H9 (cell line): ENCODE measurements around the gene CDC27. TPM values are rescaled to one million over a fixed set of nuclear protein-coding genes. Genes with fewer than 3 reads are reported as not detected.

ENCODE experiments used
- DNase-seq: peaks from one replicate; pipeline ENCODE4 v3.0.0-alpha.2; 2017
- H2AFZ ChIP-seq: one replicate; pipeline ENCODE4 v1.6.1; 2013; ENCODE audit warnings: mild to moderate bottlenecking, low read length, control low read depth, moderate library complexity
- H2AK5ac ChIP-seq: 2 replicates; pipeline ENCODE4 v1.6.1; 2013; ENCODE audit warnings: low read length, control low read depth, mixed read lengths; ENCODE audit not compliant: insufficient read length
- H2BK120ac ChIP-seq: one replicate; pipeline ENCODE4 v1.6.1; 2013; ENCODE audit warnings: low read depth, mild to moderate bottlenecking, low read length, control low read depth, inconsistent platforms; ENCODE audit not compliant: poor library complexity, severe bottlenecking
- H2BK12ac ChIP-seq: 2 replicates; pipeline ENCODE4 v1.6.1; 2013; ENCODE audit warnings: low read length, control low read depth, mixed read lengths, low read depth; ENCODE audit not compliant: insufficient read length
- H2BK15ac ChIP-seq: 2 replicates; pipeline ENCODE4 v1.6.1; 2013; ENCODE audit warnings: low read depth, low read length, control low read depth
- H2BK20ac ChIP-seq: one replicate; pipeline ENCODE4 v1.6.1; 2013; ENCODE audit warnings: low read depth, mild to moderate bottlenecking, low read length, control low read depth, inconsistent platforms; ENCODE audit not compliant: poor library complexity, severe bottlenecking
- H2BK5ac ChIP-seq: 2 replicates; pipeline ENCODE4 v1.6.1; 2013; ENCODE audit warnings: low read length, control low read depth, mixed read lengths; ENCODE audit not compliant: insufficient read length
- H3K14ac ChIP-seq: 2 replicates; pipeline ENCODE4 v1.6.1; 2013; ENCODE audit warnings: low read length, control low read depth; ENCODE audit not compliant: insufficient read depth
- H3K18ac ChIP-seq: 2 replicates; pipeline ENCODE4 v1.6.1; 2013; ENCODE audit warnings: low read depth, mild to moderate bottlenecking, mixed read lengths, low read length, control low read depth; ENCODE audit not compliant: insufficient read length
- H3K23ac ChIP-seq: 2 replicates; pipeline ENCODE4 v1.6.1; 2013; ENCODE audit warnings: low read length, control low read depth, mixed read lengths, low read depth; ENCODE audit not compliant: insufficient read length
- H3K23me2 ChIP-seq: 2 replicates; pipeline ENCODE4 v1.6.1; 2013; ENCODE audit warnings: low read depth, mild to moderate bottlenecking, mixed read lengths, low read length, control low read depth; ENCODE audit not compliant: insufficient read length, poor library complexity, severe bottlenecking
- H3K27ac ChIP-seq: 2 replicates; pipeline ENCODE4 v1.5.1; 2013; ENCODE audit warnings: low read length, control low read depth, mixed read lengths, low read depth; ENCODE audit not compliant: insufficient read length
- H3K27me3 ChIP-seq: 2 replicates; pipeline ENCODE4 v1.6.1; 2013; ENCODE audit warnings: low read length, control low read depth, inconsistent platforms; ENCODE audit not compliant: insufficient read depth
- H3K4ac ChIP-seq: 2 replicates; pipeline ENCODE4 v1.6.1; 2013; ENCODE audit warnings: low read depth, mild to moderate bottlenecking, control low read depth, inconsistent platforms, low read length, moderate library complexity
- H3K4me1 ChIP-seq: 2 replicates; pipeline ENCODE4 v1.6.1; 2013; ENCODE audit warnings: low read length, control low read depth, inconsistent platforms; ENCODE audit not compliant: insufficient read depth
- H3K4me2 ChIP-seq: 2 replicates; pipeline ENCODE4 v1.6.1; 2013; ENCODE audit warnings: low read length, control low read depth, mixed read lengths; ENCODE audit not compliant: insufficient read length, insufficient read depth
- H3K56ac ChIP-seq: 2 replicates; pipeline ENCODE4 v1.6.1; 2013; ENCODE audit warnings: low read depth, mild to moderate bottlenecking, mixed read lengths, low read length, control low read depth; ENCODE audit not compliant: insufficient read length
- H3K79me1 ChIP-seq: 2 replicates; pipeline ENCODE4 v1.6.1; 2013; ENCODE audit warnings: low read depth, mild to moderate bottlenecking, moderate library complexity, low read length, control low read depth, inconsistent platforms; ENCODE audit not compliant: insufficient read depth, poor library complexity, severe bottlenecking
- H3K79me2 ChIP-seq: 2 replicates; pipeline ENCODE4 v1.6.1; 2013; ENCODE audit warnings: low read length, control low read depth, inconsistent platforms; ENCODE audit not compliant: insufficient read depth
- H3K9ac ChIP-seq: 2 replicates; pipeline ENCODE4 v1.6.1; 2013; ENCODE audit warnings: low read length, control low read depth, mixed read lengths; ENCODE audit not compliant: insufficient read length; ENCODE audit errors: extremely low read depth
- H3K9me3 ChIP-seq: one replicate; pipeline ENCODE4 v1.6.1; 2013; ENCODE audit warnings: low read depth, low read length, inconsistent platforms; ENCODE audit not compliant: control insufficient read depth
- H3T11ph ChIP-seq: one replicate; pipeline ENCODE4 v1.6.1; 2013; ENCODE audit warnings: mild to moderate bottlenecking, low read length, control low read depth, inconsistent platforms
- H4K20me1 ChIP-seq: one replicate; pipeline ENCODE4 v1.6.1; 2013; ENCODE audit not compliant: control insufficient read depth, insufficient read length, insufficient read depth
- H4K5ac ChIP-seq: 2 replicates; pipeline ENCODE4 v1.6.1; 2013; ENCODE audit warnings: low read depth, mild to moderate bottlenecking, mixed read lengths, low read length, control low read depth; ENCODE audit not compliant: insufficient read length
- H4K8ac ChIP-seq: replicated peaks from 2 replicates; pipeline ENCODE4 v1.6.1; 2013; ENCODE audit warnings: low read length, control low read depth, mixed read lengths, low read depth; ENCODE audit not compliant: insufficient read length
- H4K91ac ChIP-seq: 2 replicates; pipeline ENCODE4 v1.6.1; 2013; ENCODE audit warnings: low read depth, mild to moderate bottlenecking, moderate library complexity, mixed read lengths, low read length, control low read depth; ENCODE audit not compliant: insufficient read length
- H3K27ac Mint-ChIP-seq, 3 experiments: 2 replicates in 2 of 3; 3 replicates in 1 of 3; pipeline ENCODE4 v1.8.0; 2020 to 2021; ENCODE audit warnings: mixed read lengths in 3 of 3, mild to moderate bottlenecking in 1 of 3, moderate library complexity in 1 of 3
- H3K27me3 Mint-ChIP-seq: 2 replicates; pipeline ENCODE4 v1.8.0; 2021; ENCODE audit warnings: low read depth, mild to moderate bottlenecking, moderate library complexity, mixed read lengths
- H3K36me3 Mint-ChIP-seq, 3 experiments: 2 replicates in 2 of 3; 3 replicates in 1 of 3; pipeline ENCODE4 v1.8.0; 2020 to 2021; ENCODE audit warnings: low read depth in 3 of 3, mixed read lengths in 3 of 3; ENCODE audit not compliant: insufficient read depth in 1 of 3
- H3K4me1 Mint-ChIP-seq, 2 experiments: 2 replicates each; pipeline ENCODE4 v1.8.0; 2020; ENCODE audit warnings: mixed read lengths in 2 of 2
- H3K4me3 Mint-ChIP-seq, 2 experiments: 2 replicates in 1 of 2; 3 replicates in 1 of 2; pipeline ENCODE4 v1.8.0; 2020 to 2021; ENCODE audit warnings: mild to moderate bottlenecking in 2 of 2, mixed read lengths in 2 of 2, moderate library complexity in 1 of 2
- H3K9me3 Mint-ChIP-seq, 2 experiments: 2 replicates in 1 of 2; 3 replicates in 1 of 2; pipeline ENCODE4 v1.8.0; 2020; ENCODE audit warnings: mild to moderate bottlenecking in 2 of 2, mixed read lengths in 2 of 2, moderate library complexity in 1 of 2
- CTCF ChIP-seq: fragments of 200-600 bp; sonication (generic); conservative IDR thresholded peaks from 3 replicates; pipeline ENCODE4 v1.8.0; 2021; ENCODE audit warnings: antibody characterized with exemption, mild to moderate bottlenecking
- WGBS: extraction: QIAGEN DNeasy Blood & Tissue Kit; methylation state at CpG from one replicate; pipeline ENCODE4 v1.1.7; 2013; ENCODE audit warnings: missing lambda C conversion rate, low lambda C conversion rate, mixed read lengths; ENCODE audit not compliant: insufficient read length; ENCODE audit errors: extremely low coverage; 5-methylcytosine and 5-hydroxymethylcytosine counted together
- total RNA-seq: library from RNA; stranded (reverse); gene quantifications from 2 replicates; pipeline ENCODE4 v1.2.1, GENCODE V29; 2021

CDC27 gene
- total RNA-seq, 1 experiment from 2014 or later: 82.5 TPM

GRCh38 chr17:47200325-47200664, 11.2 kb upstream of the CDC27 start:
- no peak overlapping the region for H3K9ac ChIP-seq
- WGBS: no CpG with 5 or more reads among the region's 4 CpGs
- H3K36me3 Mint-ChIP-seq: no peaks in the 10 kb centered on the region

More at GRCh38 chr17:47200325-47200664, 11.2 kb upstream of the CDC27 start:
- H2BK120ac ChIP-seq: no peak overlapping the region
- H4K8ac ChIP-seq: no peak overlapping the region
- DNase-seq: no peak
- no peak overlapping the region for H2BK5ac ChIP-seq
- H3K79me1 ChIP-seq: no peaks in the 10 kb centered on the region
- no peaks in the 10 kb centered on the region for H3K79me2 ChIP-seq
- Mint-ChIP-seq H3K4me1 (peaks cover 6 to 16% of the 10 kb centered on the region in 2 experiments), H3K9me3 (no peaks in the 10 kb centered on the region), H3K4me3 (no peak overlapping the region), H3K27ac (peak overlapping the region in 1 of 3 experiments; percentile 35; a peak in 2 of 7 replicates), H3K27me3 (peaks cover 2% of the 10 kb centered on the region; the same call in 1 of the 2 replicates)
- no peak overlapping the region for H2AK5ac ChIP-seq
- no peaks in the 10 kb centered on the region for H3K23me2 ChIP-seq
- no peak overlapping the region for H4K5ac ChIP-seq
- H3K4me2 ChIP-seq: no peak overlapping the region
- no peaks in the 10 kb centered on the region for H3K9me3 ChIP-seq
- H3K27me3 ChIP-seq: no peaks in the 10 kb centered on the region; the same call in 1 of the 2 replicates
- H4K20me1 ChIP-seq: no peaks in the 10 kb centered on the region
- H3K27ac ChIP-seq: no peak overlapping the region
- H3K18ac ChIP-seq: no peak overlapping the region
- no peak overlapping the region for H3K56ac ChIP-seq
- TF ChIP-seq CTCF: no peak
- H3K23ac ChIP-seq: no peak overlapping the region
- no peak overlapping the region for H3T11ph ChIP-seq
- H2BK20ac ChIP-seq: no peak overlapping the region
- no peak overlapping the region for H2BK12ac ChIP-seq
- peaks cover 6% of the 10 kb centered on the region; the same call in 1 of the 2 replicates for H3K4me1 ChIP-seq
- H2AFZ ChIP-seq: no peak overlapping the region
- H4K91ac ChIP-seq: no peak overlapping the region
- no peak overlapping the region for H3K14ac ChIP-seq
- no peak overlapping the region for H3K4ac ChIP-seq
- no peak overlapping the region for H2BK15ac ChIP-seq
